AG10803 (cell line): ENCODE results near the gene RAB40B.

Experiments
- DNase-seq: peaks from one replicate; pipeline ENCODE4 v3.0.0; 2010; ENCODE audit warnings: low read depth
- H3K4me3 ChIP-seq: 2 replicates; pipeline ENCODE4 v1.5.1; 2011; ENCODE audit warnings: mild to moderate bottlenecking, low read length, control low read depth
- TF ChIP-seq, protein P1 (sequence below): conservative IDR thresholded peaks from 2 replicates; pipeline ENCODE4 v1.5.1; 2011; ENCODE audit warnings: mild to moderate bottlenecking, low read length, control low read depth, inconsistent platforms

Gene RAB40B

DNA sequence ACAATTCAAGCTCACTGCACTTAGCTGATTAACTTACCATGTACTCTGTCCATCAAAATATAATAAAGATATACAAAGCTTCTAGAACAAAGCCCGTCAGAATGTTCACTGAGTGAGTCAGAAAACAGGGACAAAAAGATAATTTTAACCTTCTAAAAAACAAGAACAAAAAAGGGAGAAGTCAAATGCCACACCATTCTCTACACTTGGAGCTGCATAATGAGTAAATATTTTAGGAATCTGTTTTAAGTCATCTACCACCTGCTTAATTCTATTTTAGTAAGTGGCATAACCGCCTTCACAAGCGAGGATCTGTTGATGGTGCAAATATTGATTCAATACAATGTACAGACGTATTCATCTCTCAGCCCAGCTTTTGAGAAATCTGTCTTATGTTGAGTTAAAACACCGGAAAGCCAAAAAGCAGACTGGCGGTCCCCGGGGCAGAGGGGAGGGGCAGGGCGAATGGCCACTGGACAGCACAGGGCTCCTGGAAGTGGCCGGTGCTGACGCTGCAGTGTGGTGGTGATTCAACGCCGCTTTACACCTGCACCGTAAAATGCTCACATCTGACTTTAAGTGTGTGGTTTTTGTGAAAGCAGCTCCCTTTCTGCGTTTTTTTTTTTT is 20.1 kb downstream of the RAB40B start:
- no peak overlapping the region for H3K4me3 ChIP-seq
- TF ChIP-seq, protein P1, sequence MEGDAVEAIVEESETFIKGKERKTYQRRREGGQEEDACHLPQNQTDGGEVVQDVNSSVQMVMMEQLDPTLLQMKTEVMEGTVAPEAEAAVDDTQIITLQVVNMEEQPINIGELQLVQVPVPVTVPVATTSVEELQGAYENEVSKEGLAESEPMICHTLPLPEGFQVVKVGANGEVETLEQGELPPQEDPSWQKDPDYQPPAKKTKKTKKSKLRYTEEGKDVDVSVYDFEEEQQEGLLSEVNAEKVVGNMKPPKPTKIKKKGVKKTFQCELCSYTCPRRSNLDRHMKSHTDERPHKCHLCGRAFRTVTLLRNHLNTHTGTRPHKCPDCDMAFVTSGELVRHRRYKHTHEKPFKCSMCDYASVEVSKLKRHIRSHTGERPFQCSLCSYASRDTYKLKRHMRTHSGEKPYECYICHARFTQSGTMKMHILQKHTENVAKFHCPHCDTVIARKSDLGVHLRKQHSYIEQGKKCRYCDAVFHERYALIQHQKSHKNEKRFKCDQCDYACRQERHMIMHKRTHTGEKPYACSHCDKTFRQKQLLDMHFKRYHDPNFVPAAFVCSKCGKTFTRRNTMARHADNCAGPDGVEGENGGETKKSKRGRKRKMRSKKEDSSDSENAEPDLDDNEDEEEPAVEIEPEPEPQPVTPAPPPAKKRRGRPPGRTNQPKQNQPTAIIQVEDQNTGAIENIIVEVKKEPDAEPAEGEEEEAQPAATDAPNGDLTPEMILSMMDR: no peak
- DNase-seq: no peak

DNA sequence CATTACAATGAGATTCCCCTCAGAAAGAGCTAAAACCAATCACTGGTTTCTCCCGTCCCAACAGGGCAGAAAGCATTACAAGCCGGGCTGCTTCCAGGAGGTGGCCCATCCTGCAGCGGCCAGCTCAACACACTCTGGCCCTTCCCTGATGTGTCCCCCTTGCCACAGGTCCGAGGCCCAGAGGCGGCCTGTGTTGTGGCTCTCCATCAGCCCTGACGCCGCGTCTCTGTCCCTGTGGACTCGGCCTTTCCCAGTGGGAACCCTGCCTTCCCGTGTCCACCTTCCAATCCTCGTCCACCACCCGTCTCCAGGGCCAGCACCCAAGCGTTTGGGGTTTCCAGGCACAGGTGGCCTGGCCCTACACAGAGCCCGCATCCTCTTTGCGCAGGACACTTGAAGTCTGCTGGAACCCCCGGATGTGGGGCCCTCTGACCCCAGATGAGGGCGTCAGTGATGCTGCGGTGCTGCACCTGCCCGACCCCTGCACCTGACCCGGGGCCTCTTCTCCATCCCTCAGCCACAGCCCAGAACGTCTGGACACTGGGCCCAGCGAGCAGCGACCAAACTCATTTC is 21.1 kb downstream of the RAB40B start:
- H3K4me3 ChIP-seq: no peak overlapping the region
- no peak for DNase-seq
- TF ChIP-seq, protein P1: no peak

DNA sequence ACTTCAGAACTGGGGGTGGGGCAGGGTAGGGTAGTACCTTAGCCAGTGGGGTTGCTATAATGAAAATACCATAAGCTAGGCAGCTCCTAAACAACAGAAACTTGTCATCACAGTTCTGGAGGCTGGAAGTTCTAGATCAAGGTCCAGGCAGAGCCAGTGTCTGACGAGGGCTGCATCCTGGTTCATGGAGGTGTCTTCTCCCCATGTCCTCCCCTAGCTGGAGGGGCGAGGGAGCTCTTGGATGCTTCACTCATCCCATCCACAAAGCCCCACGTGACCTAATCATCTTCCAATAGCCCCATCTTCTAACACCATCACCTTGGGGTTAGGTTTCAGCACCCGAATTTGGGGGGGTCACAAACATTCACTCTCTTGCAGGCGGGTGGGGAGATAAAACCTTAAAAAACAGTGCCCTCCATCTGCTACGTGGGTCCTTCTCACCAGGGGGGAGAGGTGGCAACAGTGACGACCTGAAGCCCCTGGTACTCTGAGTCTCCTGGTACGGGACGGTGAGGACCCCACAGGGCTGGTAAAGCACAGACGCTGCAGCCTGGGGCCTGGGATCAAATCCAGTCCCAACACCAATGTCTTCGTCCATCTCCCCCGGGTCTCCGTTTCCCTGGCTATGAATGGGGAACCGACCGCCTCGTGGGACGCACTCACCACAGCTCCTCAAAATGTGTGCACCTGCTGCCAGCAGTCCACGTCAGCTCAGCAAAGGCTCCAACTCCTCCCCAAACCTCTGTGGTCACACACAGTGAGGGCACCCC is 22.8 kb downstream of the RAB40B start:
- no peak overlapping the region for H3K4me3 ChIP-seq
- DNase-seq: no peak
- TF ChIP-seq, protein P1: no peak

DNA sequence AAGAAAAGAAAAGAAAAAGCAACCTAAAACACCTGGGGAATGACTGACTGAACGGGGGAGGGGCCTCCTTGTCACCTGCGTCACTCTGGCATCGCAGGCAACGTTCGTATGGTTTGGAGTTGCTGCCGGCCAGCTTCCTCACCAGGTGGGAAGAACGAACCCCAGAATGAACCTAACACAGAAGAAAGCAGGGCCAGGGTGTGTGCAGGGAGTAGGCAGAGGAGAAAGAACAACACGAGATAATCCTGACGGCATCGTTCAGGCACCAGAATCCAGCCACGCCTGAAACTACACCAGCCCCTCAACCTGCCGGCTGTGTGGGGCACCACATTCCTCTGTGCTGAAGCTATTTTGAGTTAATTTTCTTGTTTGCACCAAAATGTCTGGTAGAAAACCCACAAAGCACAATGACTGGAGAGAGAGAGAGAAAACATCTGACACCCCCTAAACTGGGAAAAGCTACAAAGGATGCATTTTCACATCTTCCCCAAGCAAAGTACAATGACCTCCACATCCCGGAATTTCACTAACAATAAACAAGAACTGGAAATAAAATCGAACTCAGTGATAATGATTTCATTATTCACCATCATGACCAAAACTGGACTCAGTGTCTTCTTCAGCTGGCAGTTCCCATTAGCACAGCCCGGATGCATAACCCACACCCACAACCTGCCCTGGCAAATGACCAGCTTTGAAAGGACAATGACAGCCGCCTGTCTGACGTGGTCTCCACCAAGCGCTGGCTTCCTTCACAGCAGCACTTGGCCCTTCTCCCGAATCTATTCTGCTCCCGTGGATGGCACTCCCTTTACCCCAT is 23.6 kb downstream of the RAB40B start:
- no peak for DNase-seq
- TF ChIP-seq, protein P1: no peak
- H3K4me3 ChIP-seq: no peak overlapping the region

DNA sequence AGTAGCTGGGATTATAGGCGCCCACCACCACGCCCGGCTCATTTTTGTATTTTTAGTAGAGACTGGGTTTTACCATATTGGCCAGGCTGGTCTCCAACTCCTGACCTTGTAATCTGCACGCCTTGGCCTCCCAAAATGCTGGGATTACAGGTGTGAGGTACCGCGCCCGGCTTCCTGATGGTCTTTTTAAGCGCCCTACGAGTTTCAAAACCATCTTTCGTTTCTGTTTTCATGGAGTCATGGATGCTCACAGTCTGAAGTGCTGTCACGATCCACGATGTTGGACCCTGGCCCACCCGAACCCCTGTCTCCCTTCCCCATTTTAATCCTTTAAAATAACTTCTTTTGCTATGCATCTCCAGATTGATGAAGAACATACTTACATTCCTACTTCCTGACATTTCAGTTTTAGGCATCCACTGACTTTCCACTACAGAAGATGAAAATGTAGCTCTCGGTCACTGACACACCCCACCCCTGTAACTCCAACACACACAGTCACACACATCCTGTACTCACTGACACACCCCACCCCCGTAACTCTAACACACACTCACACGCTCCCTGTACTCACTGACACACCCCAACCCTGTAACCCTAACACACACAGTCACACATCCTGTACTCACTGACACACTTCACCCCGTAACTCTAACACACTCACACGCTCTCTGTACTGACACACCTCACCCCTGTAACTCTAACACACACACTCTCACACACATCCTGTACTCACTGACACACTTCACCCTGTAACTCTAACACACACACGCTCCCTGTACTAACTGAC is 27.6 kb downstream of the RAB40B start:
- no peak overlapping the region for H3K4me3 ChIP-seq
- no peak for DNase-seq
- TF ChIP-seq, protein P1: no peak

DNA sequence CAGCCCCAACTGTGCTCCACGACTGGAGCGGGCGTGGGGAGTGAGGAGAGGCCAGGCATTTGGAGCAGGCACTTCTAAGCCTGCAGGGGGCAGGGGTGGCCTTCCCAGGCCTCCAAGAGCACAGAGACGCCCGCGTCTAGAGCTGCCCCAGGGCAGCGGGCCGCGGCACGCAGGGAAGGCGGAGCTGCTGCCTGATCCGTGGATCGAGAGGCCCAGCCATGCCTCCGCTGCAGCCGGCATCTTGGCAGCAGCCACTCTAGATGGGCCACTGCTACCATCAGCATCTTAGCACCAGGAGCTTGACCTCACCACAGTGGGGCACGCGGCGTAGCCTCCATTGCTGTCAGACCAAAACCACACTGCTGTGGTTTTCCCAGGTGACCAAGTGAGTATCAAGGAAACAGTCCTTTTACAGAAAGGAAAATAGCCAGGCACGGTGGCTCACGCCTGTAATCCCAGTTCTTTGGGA is 29.8 kb downstream of the RAB40B start:
- DNase-seq: peak; percentile 69
- TF ChIP-seq, protein P1: peak; percentile 59
- H3K4me3 ChIP-seq: no peak overlapping the region
